Measurements from ENCODE around the gene PTPRK. TPM values are rescaled to one million over a fixed set of nuclear protein-coding genes. Genes with fewer than 3 reads are reported as not detected.

Gene PTPRK
- total and polyA plus RNA-seq, 4 experiments from 2014 or later = 0.47 to 1.5 (median 0.61) TPM; not detected in 1

DNA sequence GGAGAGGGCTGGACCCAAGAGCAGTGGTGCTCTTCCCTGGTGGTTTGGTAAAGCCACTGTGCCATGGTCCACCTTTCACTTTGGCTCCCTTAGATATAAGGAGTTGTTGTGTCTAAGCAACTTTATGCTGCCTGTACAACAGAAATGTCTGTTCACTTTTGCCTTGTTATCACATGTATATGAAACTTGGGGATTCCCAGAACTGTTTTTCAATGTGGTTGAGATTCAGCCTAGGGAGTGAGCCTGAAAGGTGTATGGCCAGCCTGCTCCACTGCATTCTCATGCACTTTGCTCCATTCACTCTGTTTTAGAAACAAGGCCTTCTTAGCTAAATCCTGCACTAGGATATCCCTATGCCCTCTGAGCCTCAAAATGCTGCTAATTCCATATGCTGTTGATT is 385.1 kb downstream of the PTPRK start:
- Mint-ChIP-seq H3K4me1 (no peaks in the 10 kb centered on the region), H3K27me3 (no peaks in the 10 kb centered on the region), H3K4me3 (no peak overlapping the region), H3K27ac (no peak overlapping the region), H3K9me3 (peaks cover 0 to 1% (median 0%) of the 10 kb centered on the region in 8 donors), H3K36me3 (no peaks in the 10 kb centered on the region)
- H3K27ac ChIP-seq (ENCODE audit: low read depth, low read length) = no peak overlapping the region
- H3K4me3 ChIP-seq (ENCODE audit: low read length in 2 of 2) = no peak overlapping the region
- H3K27me3 ChIP-seq (ENCODE audit: insufficient read depth, low read length) = no peaks in the 10 kb centered on the region
- no peaks in the 10 kb centered on the region for H3K9me3 ChIP-seq (ENCODE audit: control insufficient read depth in 1 of 2, low read length in 2 of 2)
- ChIA-PET CTCF (ENCODE audit: partially characterized antibody) (no interaction called here), POLR2A (ENCODE audit: partially characterized antibody) (no interaction called here)
- no peaks in the 10 kb centered on the region for H3K4me1 ChIP-seq (ENCODE audit: insufficient read depth, low read length)
- DNase-seq = no peak
- intact Hi-C loops (cut with micrococcal nuclease) = no loop called here
- H3K36me3 ChIP-seq (ENCODE audit: insufficient read depth, low read length) = no peaks in the 10 kb centered on the region

DNA sequence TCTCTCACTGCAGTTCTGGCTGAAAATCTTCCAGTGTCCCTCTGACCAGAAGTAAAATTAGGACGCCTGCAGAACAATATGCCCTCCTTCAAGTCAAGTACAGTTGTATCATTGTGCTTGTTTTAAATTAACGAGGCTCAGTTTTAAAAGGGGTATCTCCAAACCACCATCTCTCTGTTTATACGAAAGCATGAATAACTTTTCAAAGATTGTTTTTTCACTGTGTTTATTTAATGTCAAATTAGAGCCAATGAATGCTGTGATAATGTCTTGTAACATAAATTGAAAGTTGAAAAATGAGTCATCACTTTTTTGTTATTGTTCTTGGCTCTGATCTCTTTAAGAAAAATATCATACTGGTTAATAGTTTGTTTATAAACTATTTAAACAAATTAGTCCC is 388.8 kb downstream of the PTPRK start:
- Mint-ChIP-seq H3K36me3 (no peaks in the 10 kb centered on the region), H3K27me3 (no peaks in the 10 kb centered on the region), H3K27ac (no peak overlapping the region), H3K4me1 (no peaks in the 10 kb centered on the region), H3K9me3 (peaks cover 0 to 1% (median 0%) of the 10 kb centered on the region in 8 donors), H3K4me3 (no peak overlapping the region)
- no peaks in the 10 kb centered on the region for H3K36me3 ChIP-seq (ENCODE audit: insufficient read depth, low read length)
- no peaks in the 10 kb centered on the region for H3K4me1 ChIP-seq (ENCODE audit: insufficient read depth, low read length)
- CTCF ChIA-PET (ENCODE audit: partially characterized antibody) = no interaction called here
- H3K27ac ChIP-seq (ENCODE audit: low read depth, low read length) = no peak overlapping the region
- no peaks in the 10 kb centered on the region for H3K27me3 ChIP-seq (ENCODE audit: insufficient read depth, low read length)
- POLR2A ChIA-PET (ENCODE audit: partially characterized antibody) = no interaction called here
- no peak overlapping the region for H3K4me3 ChIP-seq (ENCODE audit: low read length in 2 of 2)
- no peaks in the 10 kb centered on the region for H3K9me3 ChIP-seq (ENCODE audit: control insufficient read depth in 1 of 2, low read length in 2 of 2)
- DNase-seq = no peak
- intact Hi-C loops (cut with micrococcal nuclease) = no loop called here

DNA sequence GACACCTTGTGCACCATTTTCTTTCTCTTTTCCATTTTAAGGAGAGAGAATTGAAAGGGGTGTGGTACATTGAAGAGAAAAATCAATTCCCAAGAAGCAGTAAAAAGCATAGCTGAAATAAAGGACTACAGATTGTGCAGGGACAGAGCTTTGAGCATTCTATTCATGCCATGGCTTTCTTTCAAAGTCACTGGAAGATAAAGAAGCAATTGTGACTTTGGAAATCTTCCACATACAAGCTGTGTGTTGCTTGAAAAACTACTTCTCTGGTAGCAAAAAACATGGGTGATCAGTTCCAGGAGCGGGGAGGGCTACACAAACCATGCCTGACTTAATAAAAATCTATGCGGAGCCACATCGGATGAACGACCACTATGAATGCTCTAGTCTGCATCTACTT is 389.4 kb downstream of the PTPRK start:
- no peaks in the 10 kb centered on the region for H3K4me1 Mint-ChIP-seq
- H3K9me3 Mint-ChIP-seq = peaks cover 0 to 1% (median 0%) of the 10 kb centered on the region in 8 donors
- no peaks in the 10 kb centered on the region for H3K36me3 Mint-ChIP-seq
- DNase-seq = no peak
- Histone ChIP-seq H3K9me3 (ENCODE audit: control insufficient read depth in 1 of 2, low read length in 2 of 2) (no peaks in the 10 kb centered on the region), H3K27me3 (ENCODE audit: insufficient read depth, low read length) (no peaks in the 10 kb centered on the region), H3K4me1 (ENCODE audit: insufficient read depth, low read length) (no peaks in the 10 kb centered on the region), H3K36me3 (ENCODE audit: insufficient read depth, low read length) (no peaks in the 10 kb centered on the region), H3K27ac (ENCODE audit: low read depth, low read length) (no peak overlapping the region), H3K4me3 (ENCODE audit: low read length in 2 of 2) (no peak overlapping the region)
- no peak overlapping the region for H3K4me3 Mint-ChIP-seq
- CTCF ChIA-PET (ENCODE audit: partially characterized antibody) = no interaction called here
- H3K27ac Mint-ChIP-seq = no peak overlapping the region
- POLR2A ChIA-PET (ENCODE audit: partially characterized antibody) = no interaction called here
- intact Hi-C loops (cut with micrococcal nuclease) = no loop called here
- H3K27me3 Mint-ChIP-seq = no peaks in the 10 kb centered on the region

DNA sequence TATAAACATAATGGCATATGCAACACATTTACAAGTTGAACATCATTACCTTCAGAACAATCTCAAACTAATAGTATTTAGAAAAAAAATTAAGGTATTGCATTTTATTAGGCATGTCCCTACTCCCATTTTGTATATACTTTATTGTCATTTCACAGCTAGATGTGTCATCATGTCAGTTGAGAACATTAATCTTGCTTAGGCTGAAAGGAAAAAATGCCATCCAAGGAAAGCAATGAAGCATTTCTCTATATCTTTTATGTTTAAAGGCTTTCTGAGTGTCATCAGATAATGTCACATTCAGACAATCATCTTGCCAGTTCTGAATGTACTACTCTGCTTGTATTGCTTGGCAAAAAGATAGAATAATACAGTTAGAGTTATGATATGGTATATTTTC is 390.7 kb downstream of the PTPRK start:
- CTCF ChIA-PET (ENCODE audit: partially characterized antibody) = no interaction called here
- Histone ChIP-seq H3K27me3 (ENCODE audit: insufficient read depth, low read length) (no peaks in the 10 kb centered on the region), H3K4me1 (ENCODE audit: insufficient read depth, low read length) (no peaks in the 10 kb centered on the region), H3K36me3 (ENCODE audit: insufficient read depth, low read length) (no peaks in the 10 kb centered on the region), H3K27ac (ENCODE audit: low read depth, low read length) (no peak overlapping the region), H3K4me3 (ENCODE audit: low read length in 2 of 2) (no peak overlapping the region), H3K9me3 (ENCODE audit: control insufficient read depth in 1 of 2, low read length in 2 of 2) (no peaks in the 10 kb centered on the region)
- no peak for DNase-seq
- no peaks in the 10 kb centered on the region for H3K36me3 Mint-ChIP-seq
- H3K4me3 Mint-ChIP-seq = no peak overlapping the region
- intact Hi-C loops (cut with micrococcal nuclease) = no loop called here
- H3K27ac Mint-ChIP-seq = no peak overlapping the region
- POLR2A ChIA-PET (ENCODE audit: partially characterized antibody) = no interaction called here
- H3K27me3 Mint-ChIP-seq = no peaks in the 10 kb centered on the region
- H3K9me3 Mint-ChIP-seq = peaks cover 0 to 6% (median 0%) of the 10 kb centered on the region in 8 donors
- H3K4me1 Mint-ChIP-seq = peaks cover 0 to 2% (median 0%) of the 10 kb centered on the region in 4 donors

DNA sequence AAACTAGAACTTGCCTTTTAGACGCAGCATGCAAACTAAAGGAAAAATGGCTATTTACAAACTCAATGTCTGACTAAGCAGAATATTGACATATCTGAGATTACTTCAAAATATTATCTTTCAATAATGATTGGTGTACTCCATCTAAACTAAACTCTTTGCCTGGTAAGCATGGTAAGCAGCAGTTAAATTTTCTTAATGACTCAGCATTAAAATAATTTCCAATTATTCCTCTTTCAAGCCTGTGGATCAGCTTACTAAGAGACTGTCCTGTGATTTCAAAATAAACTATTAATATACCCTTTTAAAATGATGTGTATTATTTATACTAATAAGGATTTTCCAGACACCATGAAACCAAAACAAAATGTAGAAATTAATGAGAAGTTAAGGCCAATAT is 392.7 kb downstream of the PTPRK start:
- Mint-ChIP-seq H3K9me3 (peaks cover 0 to 6% (median 0%) of the 10 kb centered on the region in 8 donors), H3K4me1 (peaks cover 0 to 2% (median under 1%) of the 10 kb centered on the region in 4 donors)
- H3K27me3 ChIP-seq (ENCODE audit: insufficient read depth, low read length) = no peaks in the 10 kb centered on the region

DNA sequence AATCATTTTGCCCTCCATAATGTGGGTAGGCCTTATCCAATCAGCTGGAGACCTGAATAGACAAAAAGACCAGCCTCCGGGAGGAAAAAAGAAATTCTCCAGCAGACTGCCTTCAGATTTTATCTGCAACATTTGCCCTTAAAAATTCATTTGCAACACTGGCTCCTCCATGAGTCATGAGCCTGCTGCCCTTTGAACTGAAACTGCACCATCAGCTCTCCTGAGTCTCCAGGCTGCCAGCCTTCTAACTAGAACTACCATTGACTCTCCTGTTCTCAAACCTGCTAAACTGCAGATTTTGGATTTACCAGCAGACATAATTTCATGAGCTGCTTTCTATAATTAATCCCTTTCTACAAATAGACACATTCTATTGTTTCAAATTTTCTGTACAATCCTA is 395.7 kb downstream of the PTPRK start:
- Mint-ChIP-seq H3K27ac (peak overlapping the region in 1 of 7 donors; percentile 37), H3K36me3 (no peaks in the 10 kb centered on the region), H3K4me1 (peaks cover 0 to 11% (median 5%) of the 10 kb centered on the region in 4 donors), H3K9me3 (peaks cover 0 to 6% (median 0%) of the 10 kb centered on the region in 8 donors), H3K27me3 (no peaks in the 10 kb centered on the region), H3K4me3 (no peak overlapping the region)
- CTCF ChIA-PET (ENCODE audit: partially characterized antibody) = interaction anchor here (0.7 kb wide), 1 partner anchor 17 kb away, joined by 3 read pairs; no protein-coding TSS in a partner anchor
- no peak for DNase-seq
- Histone ChIP-seq H3K4me1 (ENCODE audit: insufficient read depth, low read length) (no peaks in the 10 kb centered on the region), H3K27ac (ENCODE audit: low read depth, low read length) (no peak overlapping the region), H3K27me3 (ENCODE audit: insufficient read depth, low read length) (no peaks in the 10 kb centered on the region), H3K9me3 (ENCODE audit: control insufficient read depth in 1 of 2, low read length in 2 of 2) (no peaks in the 10 kb centered on the region), H3K4me3 (ENCODE audit: low read length in 2 of 2) (no peak overlapping the region), H3K36me3 (ENCODE audit: insufficient read depth, low read length) (no peaks in the 10 kb centered on the region)
- POLR2A ChIA-PET (ENCODE audit: partially characterized antibody) = no interaction called here
- intact Hi-C loops (cut with micrococcal nuclease) = no loop called here

More for the DNA sequence above, 392.7 kb downstream of the PTPRK start:
- Histone ChIP-seq H3K9me3 (ENCODE audit: control insufficient read depth in 1 of 2, low read length in 2 of 2) (no peaks in the 10 kb centered on the region), H3K4me3 (ENCODE audit: low read length in 2 of 2) (no peak overlapping the region), H3K27ac (ENCODE audit: low read depth, low read length) (no peak overlapping the region), H3K36me3 (ENCODE audit: insufficient read depth, low read length) (no peaks in the 10 kb centered on the region), H3K4me1 (ENCODE audit: insufficient read depth, low read length) (no peaks in the 10 kb centered on the region)
- DNase-seq = no peak
- no peaks in the 10 kb centered on the region for H3K27me3 Mint-ChIP-seq
- CTCF ChIA-PET (ENCODE audit: partially characterized antibody) = no interaction called here
- no peaks in the 10 kb centered on the region for H3K36me3 Mint-ChIP-seq
- no peak overlapping the region for H3K4me3 Mint-ChIP-seq
- POLR2A ChIA-PET (ENCODE audit: partially characterized antibody) = no interaction called here
- no peak overlapping the region for H3K27ac Mint-ChIP-seq
- intact Hi-C loops (cut with micrococcal nuclease) = no loop called here

DNA sequence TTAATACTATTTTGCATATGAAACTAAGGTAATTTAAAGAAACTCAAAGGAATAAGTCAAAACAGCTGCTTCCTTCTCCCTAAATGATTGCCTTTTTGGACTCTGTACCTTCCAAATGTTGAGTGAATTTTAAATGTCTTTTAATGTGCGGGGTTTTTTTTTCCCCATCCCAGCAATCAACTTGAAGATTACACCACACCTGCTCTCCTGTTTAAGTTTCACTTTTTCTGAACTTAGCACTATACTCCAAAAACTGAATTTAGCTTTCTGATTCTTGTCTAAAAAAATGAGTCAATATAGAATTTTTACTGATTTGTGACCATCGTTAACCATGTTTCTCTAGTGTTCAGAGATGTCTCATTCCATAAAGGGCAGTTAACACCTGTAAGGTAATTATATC is 398.8 kb downstream of the PTPRK start:
- DNase-seq = no peak
- Mint-ChIP-seq H3K4me3 (peak overlapping the region in 1 of 8 donors; percentile 32), H3K27me3 (no peaks in the 10 kb centered on the region), H3K36me3 (no peaks in the 10 kb centered on the region), H3K4me1 (peaks cover 0 to 11% (median 5%) of the 10 kb centered on the region in 4 donors), H3K9me3 (peaks cover 0 to 6% (median 0%) of the 10 kb centered on the region in 8 donors), H3K27ac (no peak overlapping the region)
- H3K4me3 ChIP-seq (ENCODE audit: low read length in 2 of 2) = no peak overlapping the region
- intact Hi-C loops (cut with micrococcal nuclease) = no loop called here
- H3K27ac ChIP-seq (ENCODE audit: low read depth, low read length) = no peak overlapping the region
- ChIA-PET POLR2A (ENCODE audit: partially characterized antibody) (no interaction called here), CTCF (ENCODE audit: partially characterized antibody) (no interaction called here)
- H3K4me1 ChIP-seq (ENCODE audit: insufficient read depth, low read length) = no peaks in the 10 kb centered on the region
- no peaks in the 10 kb centered on the region for H3K9me3 ChIP-seq (ENCODE audit: control insufficient read depth in 1 of 2, low read length in 2 of 2)
- H3K27me3 ChIP-seq (ENCODE audit: insufficient read depth, low read length) = no peaks in the 10 kb centered on the region
- H3K36me3 ChIP-seq (ENCODE audit: insufficient read depth, low read length) = no peaks in the 10 kb centered on the region

DNA sequence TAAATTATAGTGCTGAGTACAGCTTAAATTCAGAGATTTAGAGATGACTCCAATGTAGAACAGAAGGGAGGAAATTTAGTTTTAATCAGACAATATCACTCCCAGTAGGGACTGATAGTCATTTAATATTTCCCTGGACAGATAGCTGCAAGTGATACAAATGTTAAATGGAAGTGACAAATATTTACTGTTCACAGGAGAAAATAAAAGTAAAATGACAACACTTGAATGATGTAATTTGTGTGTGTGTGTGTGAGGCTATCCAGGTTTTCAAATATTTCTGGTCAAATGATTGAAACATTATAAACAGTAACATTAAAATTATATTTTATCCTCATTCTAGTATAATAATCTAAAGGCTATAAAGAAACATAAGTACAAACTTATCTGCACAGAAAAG is 399.2 kb downstream of the PTPRK start:
- Mint-ChIP-seq H3K4me1 (peaks cover 0 to 11% (median 5%) of the 10 kb centered on the region in 4 donors), H3K9me3 (peaks cover 0 to 6% (median 0%) of the 10 kb centered on the region in 8 donors), H3K27ac (no peak overlapping the region), H3K36me3 (no peaks in the 10 kb centered on the region), H3K4me3 (no peak overlapping the region), H3K27me3 (no peaks in the 10 kb centered on the region)
- no peaks in the 10 kb centered on the region for H3K36me3 ChIP-seq (ENCODE audit: insufficient read depth, low read length)
- CTCF ChIA-PET (ENCODE audit: partially characterized antibody) = no interaction called here
- DNase-seq = no peak
- H3K9me3 ChIP-seq (ENCODE audit: control insufficient read depth in 1 of 2, low read length in 2 of 2) = no peaks in the 10 kb centered on the region
- no peaks in the 10 kb centered on the region for H3K4me1 ChIP-seq (ENCODE audit: insufficient read depth, low read length)
- no peaks in the 10 kb centered on the region for H3K27me3 ChIP-seq (ENCODE audit: insufficient read depth, low read length)
- H3K4me3 ChIP-seq (ENCODE audit: low read length in 2 of 2) = no peak overlapping the region
- H3K27ac ChIP-seq (ENCODE audit: low read depth, low read length) = no peak overlapping the region
- POLR2A ChIA-PET (ENCODE audit: partially characterized antibody) = no interaction called here
- intact Hi-C loops (cut with micrococcal nuclease) = no loop called here
